ENCODE measurements around the gene CACNB1. TPM values are rescaled to one million over a fixed set of nuclear protein-coding genes. Genes with fewer than 3 reads are reported as not detected.

The CACNB1 gene
- total RNA-seq, 1 donor from 2014 or later: 77.1 TPM

DNA sequence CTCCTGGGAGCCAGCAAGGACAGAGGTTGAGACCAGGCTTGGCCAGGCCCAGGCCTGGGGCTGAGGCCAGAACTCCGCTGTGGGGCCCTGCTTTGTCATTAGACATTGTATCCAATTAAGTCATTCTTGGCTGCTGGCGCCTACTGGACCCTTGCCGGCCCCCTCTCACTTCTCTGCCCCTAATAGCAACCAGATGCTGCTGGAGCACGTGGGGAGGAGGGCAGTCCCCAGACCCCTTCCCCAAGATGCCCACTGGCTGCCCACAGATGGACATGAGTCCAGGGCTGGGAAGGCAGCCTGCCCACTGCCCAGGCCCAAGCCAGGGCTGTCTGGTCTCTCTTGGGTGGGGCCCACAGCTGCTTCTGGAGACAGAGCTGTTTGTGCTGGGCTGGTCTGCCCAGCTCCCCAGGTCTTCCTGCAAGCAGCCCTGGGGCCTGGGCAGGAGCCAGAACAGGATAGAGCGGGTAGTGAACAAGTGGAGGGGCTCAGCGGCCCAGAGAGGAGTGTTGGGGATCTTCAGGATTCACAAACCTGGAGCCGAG lies 53.8 kb downstream of the CACNB1 start:
- Mint-ChIP-seq H3K4me3 (ENCODE audit: unreplicated experiment) (no peak overlapping the region), H3K36me3 (ENCODE audit: unreplicated experiment) (no peaks in the 10 kb centered on the region), H3K9me3 (ENCODE audit: unreplicated experiment) (peaks cover 1% of the 10 kb centered on the region), H3K4me1 (ENCODE audit: low read depth, unreplicated experiment) (peaks cover 2% of the 10 kb centered on the region), H3K27me3 (ENCODE audit: unreplicated experiment) (peaks cover 7% of the 10 kb centered on the region), H3K27ac (ENCODE audit: unreplicated experiment) (no peak overlapping the region)
- TF ChIP-seq, protein P1, sequence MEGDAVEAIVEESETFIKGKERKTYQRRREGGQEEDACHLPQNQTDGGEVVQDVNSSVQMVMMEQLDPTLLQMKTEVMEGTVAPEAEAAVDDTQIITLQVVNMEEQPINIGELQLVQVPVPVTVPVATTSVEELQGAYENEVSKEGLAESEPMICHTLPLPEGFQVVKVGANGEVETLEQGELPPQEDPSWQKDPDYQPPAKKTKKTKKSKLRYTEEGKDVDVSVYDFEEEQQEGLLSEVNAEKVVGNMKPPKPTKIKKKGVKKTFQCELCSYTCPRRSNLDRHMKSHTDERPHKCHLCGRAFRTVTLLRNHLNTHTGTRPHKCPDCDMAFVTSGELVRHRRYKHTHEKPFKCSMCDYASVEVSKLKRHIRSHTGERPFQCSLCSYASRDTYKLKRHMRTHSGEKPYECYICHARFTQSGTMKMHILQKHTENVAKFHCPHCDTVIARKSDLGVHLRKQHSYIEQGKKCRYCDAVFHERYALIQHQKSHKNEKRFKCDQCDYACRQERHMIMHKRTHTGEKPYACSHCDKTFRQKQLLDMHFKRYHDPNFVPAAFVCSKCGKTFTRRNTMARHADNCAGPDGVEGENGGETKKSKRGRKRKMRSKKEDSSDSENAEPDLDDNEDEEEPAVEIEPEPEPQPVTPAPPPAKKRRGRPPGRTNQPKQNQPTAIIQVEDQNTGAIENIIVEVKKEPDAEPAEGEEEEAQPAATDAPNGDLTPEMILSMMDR (IDR thresholded peaks at IDR 0.05; ENCODE audit: partially characterized antibody, unreplicated experiment): no peak
- DNase-seq: no peak

DNA sequence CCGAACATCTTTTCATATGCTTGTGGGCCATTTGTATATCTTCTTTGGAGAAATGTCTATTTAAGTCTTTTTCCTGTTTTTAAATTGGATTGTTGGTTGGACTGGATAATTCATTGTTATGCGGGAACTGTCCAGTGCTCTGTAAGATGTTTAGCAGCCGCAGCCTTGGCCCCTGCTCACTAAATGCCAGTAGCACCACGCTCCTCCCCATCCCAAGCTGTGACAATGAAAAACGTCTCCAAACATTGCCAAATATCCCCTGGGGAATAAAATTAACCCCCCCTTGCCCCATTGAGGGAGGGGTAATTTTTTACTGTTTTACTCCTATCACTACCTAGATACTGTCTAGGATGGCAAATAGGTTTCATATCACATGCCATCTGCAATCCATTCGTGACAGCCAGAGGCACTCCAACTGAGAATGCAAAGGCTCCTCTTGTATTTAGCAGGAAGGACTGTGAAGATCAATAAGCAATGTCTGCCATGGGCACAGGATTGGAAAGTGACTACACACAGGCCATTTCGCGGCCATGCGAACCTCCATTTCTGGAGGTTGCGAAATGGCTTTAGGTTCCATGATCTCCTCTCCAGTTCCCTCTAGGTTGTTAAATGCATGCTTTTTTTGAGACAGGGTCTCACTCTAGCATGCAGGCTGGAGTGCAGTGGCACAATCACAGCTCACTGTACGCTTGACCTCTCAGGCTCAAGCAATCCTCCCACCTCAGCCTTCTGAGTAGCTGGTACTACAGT lies 55.4 kb downstream of the CACNB1 start:
- Mint-ChIP-seq H3K4me3 (ENCODE audit: unreplicated experiment) (no peak overlapping the region), H3K27ac (ENCODE audit: unreplicated experiment) (no peak overlapping the region), H3K9me3 (ENCODE audit: unreplicated experiment) (no peaks in the 10 kb centered on the region), H3K36me3 (ENCODE audit: unreplicated experiment) (no peaks in the 10 kb centered on the region), H3K27me3 (ENCODE audit: unreplicated experiment) (peaks cover 7% of the 10 kb centered on the region), H3K4me1 (ENCODE audit: low read depth, unreplicated experiment) (peaks cover 2% of the 10 kb centered on the region)
- TF ChIP-seq, protein P1 (IDR thresholded peaks at IDR 0.05; ENCODE audit: partially characterized antibody, unreplicated experiment): no peak
- DNase-seq: no peak

DNA sequence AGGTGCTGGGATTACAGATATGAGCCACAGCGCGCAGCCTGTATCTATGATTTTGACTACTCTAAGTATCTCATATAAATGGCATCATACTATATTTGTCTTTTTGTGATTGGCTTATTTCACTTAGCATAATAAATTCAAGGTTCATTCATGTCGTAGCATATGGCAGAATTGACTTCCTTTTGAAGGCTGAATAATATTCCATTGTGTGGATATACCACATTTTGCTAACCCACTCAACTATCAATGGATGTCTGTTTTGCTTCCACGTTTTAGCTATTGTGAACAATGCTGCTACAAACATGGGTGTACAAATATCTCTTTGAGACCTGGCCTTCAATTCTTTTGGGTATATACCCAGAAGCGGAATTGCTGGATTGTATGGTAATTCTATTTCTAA lies 56.2 kb downstream of the CACNB1 start:
- TF ChIP-seq, protein P1 (IDR thresholded peaks at IDR 0.05; ENCODE audit: partially characterized antibody, unreplicated experiment): no peak
- H3K4me3 Mint-ChIP-seq (ENCODE audit: unreplicated experiment): no peak overlapping the region
- H3K27me3 Mint-ChIP-seq (ENCODE audit: unreplicated experiment): peaks cover 7% of the 10 kb centered on the region
- no peaks in the 10 kb centered on the region for H3K36me3 Mint-ChIP-seq (ENCODE audit: unreplicated experiment)
- DNase-seq: no peak
- no peak overlapping the region for H3K27ac Mint-ChIP-seq (ENCODE audit: unreplicated experiment)
- H3K9me3 Mint-ChIP-seq (ENCODE audit: unreplicated experiment): peaks cover 2% of the 10 kb centered on the region
- H3K4me1 Mint-ChIP-seq (ENCODE audit: low read depth, unreplicated experiment): peaks cover 2% of the 10 kb centered on the region

DNA sequence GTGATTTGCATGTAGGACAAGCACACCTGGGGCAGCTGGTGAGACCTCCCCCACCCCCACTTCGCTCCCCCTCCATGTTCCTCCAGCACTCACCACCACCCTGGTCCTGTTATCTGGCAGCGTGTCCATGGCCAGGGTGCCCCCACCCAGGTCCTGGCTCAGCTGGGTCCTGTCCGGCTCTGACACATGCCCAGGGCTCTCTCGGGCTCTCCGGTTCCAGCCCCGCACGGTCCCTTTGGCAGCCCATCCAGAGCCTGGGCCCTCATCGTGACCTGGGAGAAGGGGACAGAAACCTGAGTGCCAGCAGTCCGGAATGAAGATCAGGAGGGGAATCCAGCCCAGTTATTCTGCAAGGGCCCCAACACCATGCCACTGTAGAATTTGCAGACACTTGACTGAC lies 57.9 kb downstream of the CACNB1 start:
- Mint-ChIP-seq H3K4me1 (ENCODE audit: low read depth, unreplicated experiment) (peaks cover 2% of the 10 kb centered on the region), H3K9me3 (ENCODE audit: unreplicated experiment) (peaks cover 2% of the 10 kb centered on the region), H3K27me3 (ENCODE audit: unreplicated experiment) (peaks cover 4% of the 10 kb centered on the region), H3K27ac (ENCODE audit: unreplicated experiment) (no peak overlapping the region), H3K36me3 (ENCODE audit: unreplicated experiment) (no peaks in the 10 kb centered on the region), H3K4me3 (ENCODE audit: unreplicated experiment) (no peak overlapping the region)
- TF ChIP-seq, protein P1 (IDR thresholded peaks at IDR 0.05; ENCODE audit: partially characterized antibody, unreplicated experiment): no peak
- DNase-seq: no peak

DNA sequence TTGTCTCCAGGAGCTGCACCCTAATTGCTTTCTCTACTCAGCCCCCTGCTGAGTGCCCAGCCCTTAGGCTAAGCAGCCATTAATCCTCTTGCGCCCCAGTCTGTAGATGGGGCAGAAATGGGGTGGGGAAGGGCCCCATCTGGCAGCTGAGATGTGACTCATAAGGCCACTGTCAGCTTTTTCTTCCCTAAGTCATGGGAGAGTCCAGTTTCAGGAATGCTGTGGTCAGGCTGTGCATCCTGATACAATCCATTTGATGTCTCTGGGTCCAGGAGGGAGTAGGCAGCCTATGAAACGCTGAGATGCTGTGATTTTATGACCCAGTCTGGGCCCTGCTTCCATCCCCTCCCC lies 58.3 kb downstream of the CACNB1 start:
- Mint-ChIP-seq H3K4me3 (ENCODE audit: unreplicated experiment) (no peak overlapping the region), H3K27ac (ENCODE audit: unreplicated experiment) (no peak overlapping the region), H3K27me3 (ENCODE audit: unreplicated experiment) (peaks cover 3% of the 10 kb centered on the region), H3K9me3 (ENCODE audit: unreplicated experiment) (peaks cover 2% of the 10 kb centered on the region), H3K36me3 (ENCODE audit: unreplicated experiment) (no peaks in the 10 kb centered on the region), H3K4me1 (ENCODE audit: low read depth, unreplicated experiment) (peaks cover 2% of the 10 kb centered on the region)
- TF ChIP-seq, protein P1 (IDR thresholded peaks at IDR 0.05; ENCODE audit: partially characterized antibody, unreplicated experiment): no peak
- no peak for DNase-seq
